ENCODE data around the gene SHROOM1. TPM values are rescaled to one million over a fixed set of nuclear protein-coding genes. Genes with fewer than 3 reads are reported as not detected.

SHROOM1 gene
- total RNA-seq, 1 donor from 2014 or later, result 6.5 TPM

DNA sequence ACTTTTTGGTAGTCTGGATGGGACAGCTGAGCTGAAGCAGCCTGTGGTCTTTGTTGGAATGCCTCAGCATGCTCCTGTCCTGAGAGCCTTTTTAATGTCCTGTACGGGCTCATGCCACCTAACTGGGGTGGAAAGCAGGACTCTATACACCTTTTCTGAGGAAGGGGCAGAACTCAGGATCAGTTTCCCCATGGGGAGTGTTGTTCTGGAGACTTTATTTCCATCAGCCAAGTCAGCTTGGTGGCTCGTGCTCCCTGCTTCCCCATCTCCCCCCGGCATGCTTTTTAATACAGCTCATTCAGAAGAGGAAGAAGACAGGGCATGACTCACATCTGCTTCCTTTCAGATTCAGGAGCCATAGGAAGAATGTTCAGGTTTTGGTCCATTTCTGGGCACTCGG is 48.3 kb downstream of the SHROOM1 start:
- no peaks in the 10 kb centered on the region for H3K36me3 Mint-ChIP-seq (ENCODE audit: low read depth)
- H3K27ac Mint-ChIP-seq (ENCODE audit: unreplicated experiment), result no peak overlapping the region
- DNase-seq (ENCODE audit: low read depth, low spot score), result no peak
- peaks cover 38% of the 10 kb centered on the region for H3K27me3 Mint-ChIP-seq (ENCODE audit: low read depth)
- H3K4me3 Mint-ChIP-seq, result no peak overlapping the region
- no peaks in the 10 kb centered on the region for H3K9me3 Mint-ChIP-seq
- TF ChIP-seq, protein P1, sequence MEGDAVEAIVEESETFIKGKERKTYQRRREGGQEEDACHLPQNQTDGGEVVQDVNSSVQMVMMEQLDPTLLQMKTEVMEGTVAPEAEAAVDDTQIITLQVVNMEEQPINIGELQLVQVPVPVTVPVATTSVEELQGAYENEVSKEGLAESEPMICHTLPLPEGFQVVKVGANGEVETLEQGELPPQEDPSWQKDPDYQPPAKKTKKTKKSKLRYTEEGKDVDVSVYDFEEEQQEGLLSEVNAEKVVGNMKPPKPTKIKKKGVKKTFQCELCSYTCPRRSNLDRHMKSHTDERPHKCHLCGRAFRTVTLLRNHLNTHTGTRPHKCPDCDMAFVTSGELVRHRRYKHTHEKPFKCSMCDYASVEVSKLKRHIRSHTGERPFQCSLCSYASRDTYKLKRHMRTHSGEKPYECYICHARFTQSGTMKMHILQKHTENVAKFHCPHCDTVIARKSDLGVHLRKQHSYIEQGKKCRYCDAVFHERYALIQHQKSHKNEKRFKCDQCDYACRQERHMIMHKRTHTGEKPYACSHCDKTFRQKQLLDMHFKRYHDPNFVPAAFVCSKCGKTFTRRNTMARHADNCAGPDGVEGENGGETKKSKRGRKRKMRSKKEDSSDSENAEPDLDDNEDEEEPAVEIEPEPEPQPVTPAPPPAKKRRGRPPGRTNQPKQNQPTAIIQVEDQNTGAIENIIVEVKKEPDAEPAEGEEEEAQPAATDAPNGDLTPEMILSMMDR (conservative IDR thresholded peaks at IDR 0.05), result no peak
- H3K4me1 Mint-ChIP-seq, result peaks cover 9% of the 10 kb centered on the region

DNA sequence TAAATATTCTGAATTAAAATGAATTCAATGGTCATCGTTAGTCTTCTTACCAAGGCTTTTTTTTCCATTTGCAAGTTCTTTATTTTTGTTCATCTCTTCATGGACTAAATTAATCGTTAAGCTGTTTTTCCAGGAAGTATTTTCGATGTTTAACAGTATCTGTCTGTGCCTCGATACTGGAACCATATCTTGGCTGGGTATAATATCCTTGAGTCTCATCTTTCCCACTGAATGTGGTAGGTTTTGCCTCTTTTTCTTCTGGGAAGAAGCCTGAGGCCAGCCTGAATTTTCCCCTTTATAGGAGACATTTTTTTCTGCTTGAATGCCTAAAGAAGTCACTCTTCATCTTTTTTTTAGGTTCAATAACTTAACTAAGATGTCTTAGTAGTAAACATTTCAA is 49.4 kb downstream of the SHROOM1 start:
- no peak overlapping the region for H3K4me3 Mint-ChIP-seq

DNA sequence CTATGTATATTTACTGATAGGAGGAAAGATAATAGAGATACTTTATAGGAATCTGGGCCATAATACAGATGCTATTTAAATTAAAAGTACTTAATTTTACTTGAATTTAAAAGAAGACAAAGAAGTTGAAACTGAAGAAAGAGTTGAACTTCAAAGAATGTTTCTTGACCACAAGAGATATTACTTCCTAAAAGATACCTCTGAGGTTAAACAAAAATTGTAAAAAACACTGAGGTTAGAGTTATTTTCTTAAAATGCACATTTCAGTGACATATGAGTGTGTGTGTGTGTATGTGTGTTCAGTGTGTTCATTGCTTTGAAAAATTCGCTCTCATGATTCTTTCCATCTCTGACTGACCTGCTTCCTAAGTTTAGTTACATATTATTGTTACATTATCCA is 49.9 kb downstream of the SHROOM1 start:
- H3K36me3 Mint-ChIP-seq (ENCODE audit: low read depth), result no peaks in the 10 kb centered on the region
- no peak for DNase-seq (ENCODE audit: low read depth, low spot score)
- peaks cover 35% of the 10 kb centered on the region for H3K27me3 Mint-ChIP-seq (ENCODE audit: low read depth)
- no peaks in the 10 kb centered on the region for H3K9me3 Mint-ChIP-seq
- no peak overlapping the region for H3K27ac Mint-ChIP-seq (ENCODE audit: unreplicated experiment)
- H3K4me1 Mint-ChIP-seq, result peaks cover 16% of the 10 kb centered on the region
- H3K4me3 Mint-ChIP-seq, result no peak overlapping the region
- TF ChIP-seq, protein P1 (conservative IDR thresholded peaks at IDR 0.05), result no peak

More for the DNA sequence above, 49.4 kb downstream of the SHROOM1 start:
- no peak overlapping the region for H3K27ac Mint-ChIP-seq (ENCODE audit: unreplicated experiment)
- peaks cover 12% of the 10 kb centered on the region for H3K4me1 Mint-ChIP-seq
- no peaks in the 10 kb centered on the region for H3K9me3 Mint-ChIP-seq
- H3K36me3 Mint-ChIP-seq (ENCODE audit: low read depth), result no peaks in the 10 kb centered on the region
- TF ChIP-seq, protein P1 (conservative IDR thresholded peaks at IDR 0.05), result no peak
- DNase-seq (ENCODE audit: low read depth, low spot score), result no peak
- H3K27me3 Mint-ChIP-seq (ENCODE audit: low read depth), result peaks cover 38% of the 10 kb centered on the region

DNA sequence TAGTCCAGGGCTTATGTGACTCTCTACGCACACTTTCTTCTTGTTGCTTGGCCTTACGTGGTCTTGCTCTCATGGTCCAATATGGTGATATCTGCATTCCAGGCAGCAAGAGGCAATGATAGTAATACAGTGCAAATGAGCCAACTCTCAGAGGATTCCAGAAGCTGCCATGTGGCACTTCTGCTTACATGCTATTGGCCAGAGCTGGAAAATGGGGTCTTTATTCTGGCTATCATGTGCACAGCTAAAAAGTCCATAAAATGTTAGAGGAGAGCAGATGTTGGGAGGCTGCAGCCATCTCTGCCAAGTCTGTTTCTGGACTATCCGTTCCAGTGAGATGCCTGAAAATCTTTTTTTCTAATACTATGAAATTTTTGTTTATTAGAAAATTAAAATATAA is 50.5 kb downstream of the SHROOM1 start:
- Mint-ChIP-seq H3K4me1 (peaks cover 20% of the 10 kb centered on the region), H3K27me3 (ENCODE audit: low read depth) (peaks cover 35% of the 10 kb centered on the region), H3K27ac (ENCODE audit: unreplicated experiment) (no peak overlapping the region), H3K9me3 (no peaks in the 10 kb centered on the region), H3K36me3 (ENCODE audit: low read depth) (no peaks in the 10 kb centered on the region), H3K4me3 (peak overlapping the region; percentile 50)
- no peak for DNase-seq (ENCODE audit: low read depth, low spot score)
- TF ChIP-seq, protein P1 (conservative IDR thresholded peaks at IDR 0.05), result no peak

DNA sequence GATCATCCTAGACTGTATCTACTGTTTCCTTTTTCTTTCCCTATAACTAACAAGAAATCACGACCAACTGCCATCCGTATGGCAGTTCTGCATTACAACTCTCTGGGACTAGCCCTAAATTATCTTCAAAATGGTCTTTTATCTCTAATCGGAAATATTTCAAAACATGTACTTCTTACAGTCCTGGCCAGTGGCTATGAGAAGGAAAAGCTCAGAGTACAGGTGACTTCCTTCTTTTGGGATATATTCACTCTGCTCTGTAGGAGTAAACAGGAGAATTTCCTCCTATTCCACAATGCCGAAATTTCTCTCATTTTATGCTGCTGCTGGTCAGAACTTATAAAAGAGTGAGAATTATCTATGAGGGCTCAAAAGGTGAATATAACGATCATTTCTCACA is 51.6 kb downstream of the SHROOM1 start:
- TF ChIP-seq, protein P1 (conservative IDR thresholded peaks at IDR 0.05), result no peak
- Mint-ChIP-seq H3K27me3 (ENCODE audit: low read depth) (peaks cover 35% of the 10 kb centered on the region), H3K4me1 (peaks cover 20% of the 10 kb centered on the region), H3K9me3 (no peaks in the 10 kb centered on the region), H3K36me3 (ENCODE audit: low read depth) (no peaks in the 10 kb centered on the region), H3K4me3 (peak overlapping the region; percentile 50), H3K27ac (ENCODE audit: unreplicated experiment) (no peak overlapping the region)
- DNase-seq (ENCODE audit: low read depth, low spot score), result no peak

DNA sequence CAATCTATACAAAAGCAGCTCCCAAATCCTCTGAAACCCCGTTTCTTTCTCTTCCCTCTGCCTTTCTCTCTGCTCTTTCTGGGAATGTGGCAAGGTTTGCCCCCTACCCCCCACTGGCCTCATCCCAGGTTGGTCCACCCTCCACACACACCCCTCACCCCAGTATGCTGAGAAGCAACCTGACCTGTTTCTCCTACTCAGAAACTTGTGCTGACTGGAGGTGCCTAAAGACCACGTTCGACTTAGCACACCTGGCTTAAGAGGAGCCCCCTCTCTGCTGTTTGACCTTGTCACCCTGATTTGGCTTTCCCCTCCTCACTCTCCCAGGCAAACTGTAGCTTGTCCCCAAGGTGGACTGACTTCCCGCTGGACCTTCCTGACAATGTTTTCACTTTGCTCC is 52.3 kb downstream of the SHROOM1 start:
- no peaks in the 10 kb centered on the region for H3K9me3 Mint-ChIP-seq
- no peak overlapping the region for H3K27ac Mint-ChIP-seq (ENCODE audit: unreplicated experiment)
- peaks cover 20% of the 10 kb centered on the region for H3K4me1 Mint-ChIP-seq
- DNase-seq (ENCODE audit: low read depth, low spot score), result no peak
- H3K4me3 Mint-ChIP-seq, result peak overlapping the region; percentile 84
- TF ChIP-seq, protein P1 (conservative IDR thresholded peaks at IDR 0.05), result no peak
- H3K27me3 Mint-ChIP-seq (ENCODE audit: low read depth), result peaks cover 35% of the 10 kb centered on the region
- no peaks in the 10 kb centered on the region for H3K36me3 Mint-ChIP-seq (ENCODE audit: low read depth)
